Activated naive CD4-positive, alpha-beta T cell treated with anti-CD3 and anti-CD28 coated beads, Interleukin-2, amount 50 U/mL, for 24 hours (primary cell): Measurements from ENCODE around the gene AP1AR.

ENCODE experiments used
- H3K27ac Mint-ChIP-seq: one replicate; pipeline ENCODE4 v1.8.0; 2021; ENCODE audit warnings: mild to moderate bottlenecking, mixed read lengths
- H3K27me3 Mint-ChIP-seq: one replicate; pipeline ENCODE4 v1.8.0; 2021; ENCODE audit warnings: mixed read lengths
- H3K36me3 Mint-ChIP-seq: one replicate; pipeline ENCODE4 v1.8.0; 2021; ENCODE audit warnings: mixed read lengths
- H3K4me1 Mint-ChIP-seq: one replicate; pipeline ENCODE4 v1.8.0; 2021; ENCODE audit warnings: mixed read lengths
- H3K4me3 Mint-ChIP-seq: one replicate; pipeline ENCODE4 v1.8.0; 2021; ENCODE audit warnings: mild to moderate bottlenecking, mixed read lengths
- H3K9me3 Mint-ChIP-seq: one replicate; pipeline ENCODE4 v1.8.0; 2021; ENCODE audit warnings: mixed read lengths

AP1AR gene

DNA sequence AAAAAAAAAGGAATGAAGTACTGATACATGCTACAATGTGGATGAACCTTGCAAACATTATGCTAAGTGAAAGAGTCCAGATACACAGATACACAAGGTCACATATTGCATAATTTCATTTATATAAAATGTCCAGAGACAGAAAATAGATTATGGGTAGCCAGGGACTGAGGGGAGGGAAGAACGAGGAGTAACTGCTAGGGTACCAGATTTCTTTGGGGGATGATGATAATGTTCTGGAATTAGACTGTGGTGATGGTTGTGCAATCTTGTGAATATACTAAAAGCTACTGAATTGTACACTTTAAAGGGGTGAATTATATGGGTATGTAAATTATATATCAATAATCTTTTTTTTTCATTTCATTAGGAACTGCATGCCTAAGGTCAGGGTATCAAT lies 20.8 kb upstream of the AP1AR start:
- no peak overlapping the region for H3K4me3 Mint-ChIP-seq
- peaks cover 5% of the 10 kb centered on the region for H3K4me1 Mint-ChIP-seq
- H3K27ac Mint-ChIP-seq = peak overlapping the region; percentile 63
- H3K9me3 Mint-ChIP-seq = no peaks in the 10 kb centered on the region
- H3K27me3 Mint-ChIP-seq = no peaks in the 10 kb centered on the region
- no peaks in the 10 kb centered on the region for H3K36me3 Mint-ChIP-seq

GRCh38 chr4:112213091-112213490 lies 18.5 kb upstream of the AP1AR start:
- Mint-ChIP-seq H3K9me3 (no peaks in the 10 kb centered on the region), H3K27me3 (no peaks in the 10 kb centered on the region), H3K4me1 (peaks cover 5% of the 10 kb centered on the region), H3K4me3 (no peak overlapping the region), H3K27ac (no peak overlapping the region), H3K36me3 (no peaks in the 10 kb centered on the region)

GRCh38 chr4:112213856-112214255 lies 17.7 kb upstream of the AP1AR start:
- H3K9me3 Mint-ChIP-seq = no peaks in the 10 kb centered on the region
- no peaks in the 10 kb centered on the region for H3K27me3 Mint-ChIP-seq
- H3K4me1 Mint-ChIP-seq = peaks cover 5% of the 10 kb centered on the region
- no peak overlapping the region for H3K4me3 Mint-ChIP-seq
- no peak overlapping the region for H3K27ac Mint-ChIP-seq
- no peaks in the 10 kb centered on the region for H3K36me3 Mint-ChIP-seq

DNA sequence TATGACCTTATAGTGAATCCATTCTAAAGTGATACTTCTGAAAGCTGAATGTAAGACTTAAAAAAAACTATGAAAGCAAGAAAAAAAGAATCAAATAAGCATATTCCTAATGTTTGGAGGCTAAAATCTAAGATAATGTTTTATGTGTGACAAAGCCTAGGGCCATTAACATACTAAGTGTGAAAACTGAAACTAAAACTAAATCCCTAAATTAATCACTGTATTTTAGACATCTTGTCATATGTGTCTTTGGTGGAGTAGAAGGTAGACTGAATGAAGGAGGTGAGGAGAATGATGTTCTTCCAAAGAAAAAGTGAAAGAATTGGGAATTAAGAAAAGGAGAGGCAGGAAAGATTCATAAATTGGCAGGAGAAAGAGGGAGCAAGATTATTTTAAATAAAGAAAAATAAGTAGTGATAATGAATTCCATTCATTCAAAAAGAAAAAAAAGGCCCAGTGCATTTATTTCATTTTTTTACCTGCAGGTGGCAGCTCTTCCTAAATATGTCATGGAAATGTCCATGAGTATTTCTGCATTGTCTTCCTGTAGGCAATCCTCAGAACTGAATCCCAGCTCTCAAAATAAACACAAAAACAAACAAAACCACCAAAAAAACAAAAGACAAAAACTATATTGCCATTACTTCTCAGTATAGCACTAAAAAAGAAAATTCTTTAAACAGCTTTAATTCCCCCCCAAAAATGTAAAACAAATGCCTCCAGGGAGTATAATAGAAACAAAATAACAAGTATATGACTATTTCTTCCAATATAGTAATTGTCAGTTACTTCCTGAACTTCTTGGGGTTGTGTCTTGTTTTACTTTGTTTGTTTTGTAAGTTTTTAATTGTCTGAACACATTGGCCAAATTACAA lies 17.0 kb upstream of the AP1AR start:
- no peaks in the 10 kb centered on the region for H3K27me3 Mint-ChIP-seq
- H3K4me1 Mint-ChIP-seq = peaks cover 5% of the 10 kb centered on the region
- H3K27ac Mint-ChIP-seq = no peak overlapping the region
- H3K4me3 Mint-ChIP-seq = no peak overlapping the region
- no peaks in the 10 kb centered on the region for H3K9me3 Mint-ChIP-seq
- H3K36me3 Mint-ChIP-seq = no peaks in the 10 kb centered on the region

DNA sequence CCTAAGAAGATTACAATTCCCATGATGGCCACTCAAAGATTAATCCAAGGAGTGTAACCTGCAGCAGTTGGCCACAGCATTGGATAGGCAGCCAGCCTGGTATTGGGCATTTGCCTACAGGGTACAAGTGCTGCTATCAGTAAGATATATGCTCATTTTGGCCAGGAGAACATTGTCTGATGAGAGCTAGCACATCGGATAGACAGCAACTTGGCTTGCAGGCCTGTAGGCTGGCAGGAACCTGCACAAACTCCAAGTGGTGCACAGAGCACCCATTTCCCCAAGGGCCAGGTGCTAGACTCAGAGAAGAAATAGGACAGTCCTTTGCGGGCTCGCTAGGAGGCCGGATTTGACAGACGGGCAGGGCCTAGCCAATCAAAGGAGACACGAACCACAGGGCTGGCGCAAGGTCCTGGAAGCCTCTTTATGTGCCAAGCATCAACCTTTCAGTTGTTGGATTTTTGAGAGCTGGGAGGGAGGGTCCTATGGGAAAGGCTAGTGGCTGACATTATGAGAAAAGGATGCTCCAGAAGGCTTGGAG lies 11.7 kb upstream of the AP1AR start:
- Mint-ChIP-seq H3K4me3 (no peak overlapping the region), H3K9me3 (no peaks in the 10 kb centered on the region), H3K36me3 (no peaks in the 10 kb centered on the region), H3K4me1 (no peaks in the 10 kb centered on the region), H3K27ac (no peak overlapping the region), H3K27me3 (no peaks in the 10 kb centered on the region)

GRCh38 chr4:112222219-112222955 lies 9.2 kb upstream of the AP1AR start:
- no peaks in the 10 kb centered on the region for H3K36me3 Mint-ChIP-seq
- H3K4me3 Mint-ChIP-seq = no peak overlapping the region
- H3K27ac Mint-ChIP-seq = no peak overlapping the region
- no peaks in the 10 kb centered on the region for H3K27me3 Mint-ChIP-seq
- H3K9me3 Mint-ChIP-seq = no peaks in the 10 kb centered on the region
- H3K4me1 Mint-ChIP-seq = no peaks in the 10 kb centered on the region

DNA sequence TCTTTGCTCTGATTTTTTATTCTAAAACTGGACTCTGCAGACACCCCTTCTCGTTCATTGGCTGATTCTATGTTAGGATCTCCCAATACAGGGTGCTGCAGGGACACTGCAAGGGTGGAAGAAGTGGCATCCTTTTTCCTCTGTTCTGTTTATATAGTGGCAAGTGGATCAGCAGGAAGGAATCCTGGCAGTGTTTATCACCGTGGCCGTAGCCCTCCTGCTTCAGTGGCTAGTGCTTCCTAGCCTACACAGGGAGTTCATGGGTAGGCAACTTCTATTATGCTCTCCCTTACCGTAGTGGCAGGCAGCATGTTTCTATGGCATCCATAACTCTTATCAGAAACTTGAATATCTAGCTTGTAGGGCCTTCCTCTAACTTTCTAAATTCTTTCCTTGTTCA lies 6.4 kb upstream of the AP1AR start:
- no peaks in the 10 kb centered on the region for H3K36me3 Mint-ChIP-seq
- H3K9me3 Mint-ChIP-seq = no peaks in the 10 kb centered on the region
- H3K27ac Mint-ChIP-seq = no peak overlapping the region
- H3K4me1 Mint-ChIP-seq = no peaks in the 10 kb centered on the region
- H3K4me3 Mint-ChIP-seq = no peak overlapping the region
- H3K27me3 Mint-ChIP-seq = no peaks in the 10 kb centered on the region

GRCh38 chr4:112230879-112231778 lies 458 bp upstream of the AP1AR start:
- Mint-ChIP-seq H3K27ac (peak overlapping the region; percentile 99), H3K27me3 (no peaks in the 10 kb centered on the region), H3K9me3 (no peaks in the 10 kb centered on the region), H3K4me1 (peaks cover 38% of the 10 kb centered on the region), H3K4me3 (peak overlapping the region; percentile 99), H3K36me3 (peaks cover 3% of the 10 kb centered on the region)

GRCh38 chr4:112234952-112235609 lies 3.5 kb downstream of the AP1AR start:
- Mint-ChIP-seq H3K9me3 (no peaks in the 10 kb centered on the region), H3K27ac (no peak overlapping the region), H3K36me3 (peaks cover 11% of the 10 kb centered on the region), H3K4me1 (peaks cover 58% of the 10 kb centered on the region), H3K4me3 (no peak overlapping the region), H3K27me3 (no peaks in the 10 kb centered on the region)

DNA sequence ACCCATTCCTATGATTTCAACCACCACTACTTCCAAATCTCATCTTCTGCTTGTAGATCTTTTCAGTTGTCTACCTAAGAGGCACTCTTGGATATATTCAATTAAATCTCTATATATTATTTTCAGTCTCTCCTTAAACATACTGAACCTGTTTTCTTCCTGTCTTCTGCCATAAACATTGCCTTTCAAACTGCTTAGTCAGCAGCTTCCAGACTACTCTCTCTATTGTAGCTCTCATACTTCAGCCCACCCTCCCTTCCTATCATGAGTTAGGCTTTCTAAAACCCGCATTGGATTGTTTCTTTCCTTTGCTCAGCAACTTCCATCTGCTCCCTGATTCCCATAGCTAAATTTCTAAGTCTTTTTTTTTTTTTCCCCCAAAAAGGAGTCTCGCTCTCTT lies 4.5 kb downstream of the AP1AR start:
- Mint-ChIP-seq H3K27me3 (no peaks in the 10 kb centered on the region), H3K27ac (no peak overlapping the region), H3K9me3 (no peaks in the 10 kb centered on the region), H3K4me3 (no peak overlapping the region), H3K36me3 (peaks cover 15% of the 10 kb centered on the region), H3K4me1 (peaks cover 62% of the 10 kb centered on the region)

DNA sequence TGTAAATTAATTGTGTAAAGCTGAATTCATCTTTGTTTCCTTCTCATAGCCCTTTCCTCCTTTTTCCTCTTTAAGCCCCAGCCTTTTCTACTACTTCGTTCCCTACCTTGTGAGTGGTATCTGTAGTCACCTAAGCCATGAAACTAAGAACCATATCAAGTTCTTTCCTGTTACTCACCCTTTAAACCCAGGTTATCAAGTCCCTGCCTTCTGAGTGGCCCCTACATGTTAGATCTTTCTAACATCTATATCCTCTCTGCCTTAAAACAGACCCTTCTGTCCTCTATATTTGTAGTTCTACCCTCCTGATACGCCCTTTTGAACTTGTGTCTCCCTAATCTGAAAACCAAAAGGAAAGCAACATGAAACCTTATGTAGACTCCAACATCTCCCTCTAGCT lies 7.2 kb downstream of the AP1AR start:
- Mint-ChIP-seq H3K9me3 (no peaks in the 10 kb centered on the region), H3K36me3 (peaks cover 19% of the 10 kb centered on the region), H3K27ac (peak overlapping the region; percentile 44), H3K4me3 (no peak overlapping the region), H3K27me3 (no peaks in the 10 kb centered on the region), H3K4me1 (peaks cover 52% of the 10 kb centered on the region)

- Mint-ChIP-seq H3K36me3 (peaks cover 16% of the 10 kb centered on the region), H3K27ac (no peak overlapping the region), H3K27me3 (no peaks in the 10 kb centered on the region), H3K9me3 (no peaks in the 10 kb centered on the region), H3K4me3 (no peak overlapping the region), H3K4me1 (peaks cover 24% of the 10 kb centered on the region)
Measured at GRCh38 chr4:112245383-112245782, 13.8 kb downstream of the AP1AR start.

- H3K27me3 Mint-ChIP-seq = no peaks in the 10 kb centered on the region
- H3K9me3 Mint-ChIP-seq = no peaks in the 10 kb centered on the region
- no peak overlapping the region for H3K4me3 Mint-ChIP-seq
- no peak overlapping the region for H3K27ac Mint-ChIP-seq
- H3K4me1 Mint-ChIP-seq = peaks cover 27% of the 10 kb centered on the region
- peaks cover 13% of the 10 kb centered on the region for H3K36me3 Mint-ChIP-seq
Measured at GRCh38 chr4:112247021-112247420, 15.4 kb downstream of the AP1AR start.

GRCh38 chr4:112251019-112251643 lies 19.5 kb downstream of the AP1AR start:
- H3K9me3 Mint-ChIP-seq = no peaks in the 10 kb centered on the region
- H3K4me1 Mint-ChIP-seq = peaks cover 20% of the 10 kb centered on the region
- no peak overlapping the region for H3K4me3 Mint-ChIP-seq
- H3K27me3 Mint-ChIP-seq = no peaks in the 10 kb centered on the region
- H3K36me3 Mint-ChIP-seq = peaks cover 14% of the 10 kb centered on the region
- no peak overlapping the region for H3K27ac Mint-ChIP-seq
